Caco-2 (cell line): ENCODE measurements around the gene OR8B8. TPM values are rescaled to one million over a fixed set of nuclear protein-coding genes. Genes with fewer than 3 reads are reported as not detected.

Experiments
- BruUV-seq: library from RNA; stranded (reverse); fragments of 400-500 nt; replicated peaks from 2 replicates; lab custom pipeline; 2021; lab: Mats Ljungman, UMichigan
- CTCF ChIA-PET: fragments of 300-600 bp; sonication (Branson Sonifier 250); formaldehyde crosslinking; loops from one replicate; lab custom pipeline; 2022; ENCODE audit warnings: antibody characterized with exemption; lab: Charles Lee
- POLR2A ChIA-PET: fragments of 300-600 bp; sonication (Branson Sonifier 250); formaldehyde crosslinking; loops from one replicate; lab custom pipeline; 2022; ENCODE audit warnings: antibody characterized with exemption; lab: Charles Lee
- DNase-seq, 2 experiments: peaks; one replicate each; pipeline versions ENCODE4 v3.0.0 to v3.0.0-alpha.2; 2020 to 2022
- H3K27me3 ChIP-seq: replicated peaks from 2 replicates; pipeline ENCODE4 v1.6.0; 2011; ENCODE audit warnings: low read length; ENCODE audit not compliant: control insufficient read depth, insufficient read depth
- H3K36me3 ChIP-seq: 2 replicates; pipeline ENCODE4 v1.5.1; 2011; ENCODE audit warnings: low read length; ENCODE audit not compliant: control insufficient read depth, insufficient read depth
- H3K4me1 ChIP-seq: fragments of 250-450 bp; sonication (Bioruptor Pico); 2 replicates; pipeline ENCODE4 v1.5.1; 2020; ENCODE audit warnings: mild to moderate bottlenecking
- H3K4me3 ChIP-seq: 2 replicates; pipeline ENCODE4 v1.5.1; 2011; ENCODE audit warnings: low read depth, mild to moderate bottlenecking, control low read depth, low read length
- H3K9me3 ChIP-seq: fragments of 250-450 bp; sonication (Bioruptor Pico); 2 replicates; pipeline ENCODE4 v1.5.1; 2020; ENCODE audit warnings: mild to moderate bottlenecking, moderate library complexity
- H3K27ac Mint-ChIP-seq: one replicate; pipeline ENCODE4 v1.8.0; 2022; ENCODE audit warnings: mixed read lengths; ENCODE audit not compliant: unreplicated experiment
- H3K27me3 Mint-ChIP-seq: one replicate; pipeline ENCODE4 v1.8.0; 2022; ENCODE audit warnings: mixed read lengths; ENCODE audit not compliant: insufficient read depth, unreplicated experiment
- H3K36me3 Mint-ChIP-seq: one replicate; pipeline ENCODE4 v1.8.0; 2022; ENCODE audit warnings: mild to moderate bottlenecking, mixed read lengths; ENCODE audit not compliant: insufficient read depth, unreplicated experiment
- H3K4me1 Mint-ChIP-seq: one replicate; pipeline ENCODE4 v1.8.0; 2022; ENCODE audit warnings: low read depth, mixed read lengths; ENCODE audit not compliant: unreplicated experiment
- H3K4me3 Mint-ChIP-seq: one replicate; pipeline ENCODE4 v1.8.0; 2022; ENCODE audit warnings: mild to moderate bottlenecking, moderate library complexity, mixed read lengths; ENCODE audit not compliant: unreplicated experiment
- H3K9me3 Mint-ChIP-seq: one replicate; pipeline ENCODE4 v1.8.0; 2022; ENCODE audit warnings: mixed read lengths; ENCODE audit not compliant: unreplicated experiment
- intact Hi-C: fragments of 100-400 bp; cut with micrococcal nuclease; formaldehyde crosslinking; loops from one replicate; pipeline ENCODE4 v1.10.0; 2022; ENCODE audit not compliant: unreplicated experiment
- total RNA-seq: library from RNA; stranded (reverse); gene quantifications from 2 replicates; pipeline ENCODE4 v1.2.3, GENCODE V29; 2022
- TF ChIP-seq, protein P1 (sequence below), 2 experiments: fragments of 200-600 bp in 1 of 2; IDR thresholded peaks; 1 replicate in 1 of 2; 2 replicates in 1 of 2; pipeline versions ENCODE4 v1.5.1 to v1.8.0; 2011 to 2022; ENCODE audit warnings: antibody characterized with exemption in 1 of 2, control low read depth in 1 of 2, inconsistent platforms in 1 of 2, low read depth in 1 of 2, low read length in 1 of 2, mild to moderate bottlenecking in 1 of 2, moderate library complexity in 1 of 2; ENCODE audit not compliant: insufficient read depth in 1 of 2, severe bottlenecking in 1 of 2, unreplicated experiment in 1 of 2

OR8B8 gene
- total RNA-seq, 1 experiment from 2014 or later = not detected

DNA sequence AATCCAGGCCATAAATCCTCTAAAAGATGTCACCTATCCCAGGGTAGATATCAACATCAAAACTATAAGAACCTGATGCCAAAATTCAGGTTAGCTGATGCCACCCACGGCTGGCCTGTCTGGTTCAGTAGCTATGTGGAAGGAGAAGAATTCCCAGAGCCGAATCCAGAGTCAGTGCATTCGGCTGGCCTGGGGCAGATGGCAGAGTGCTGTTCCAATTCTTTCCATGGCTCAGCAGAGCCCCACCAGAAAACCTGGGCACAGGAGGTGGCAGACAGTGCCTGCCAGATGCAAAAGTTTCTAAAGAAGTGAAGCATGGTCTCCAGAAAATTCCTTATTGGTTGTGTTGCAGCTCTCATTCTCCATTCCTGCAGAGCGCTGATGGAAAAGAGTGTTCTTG, 19.9 kb upstream of the OR8B8 start:
- no peak overlapping the region for H3K4me3 Mint-ChIP-seq
- no peaks in the 10 kb centered on the region for H3K27me3 ChIP-seq
- H3K9me3 Mint-ChIP-seq = peaks cover 14% of the 10 kb centered on the region
- ChIA-PET CTCF (no interaction called here), POLR2A (no interaction called here)
- no peaks in the 10 kb centered on the region for H3K4me1 Mint-ChIP-seq
- no TSS peak for BruUV-seq
- H3K36me3 ChIP-seq = no peaks in the 10 kb centered on the region
- no peaks in the 10 kb centered on the region for H3K4me1 ChIP-seq
- H3K27me3 Mint-ChIP-seq = peaks cover 20% of the 10 kb centered on the region
- no peak overlapping the region for H3K4me3 ChIP-seq
- H3K36me3 Mint-ChIP-seq = no peaks in the 10 kb centered on the region
- intact Hi-C loops = no loop called here
- 0 out of 2 replicates have a peak, but pooled peaks cover 5% of the 10 kb centered on the region for H3K9me3 ChIP-seq
- TF ChIP-seq, protein P1, sequence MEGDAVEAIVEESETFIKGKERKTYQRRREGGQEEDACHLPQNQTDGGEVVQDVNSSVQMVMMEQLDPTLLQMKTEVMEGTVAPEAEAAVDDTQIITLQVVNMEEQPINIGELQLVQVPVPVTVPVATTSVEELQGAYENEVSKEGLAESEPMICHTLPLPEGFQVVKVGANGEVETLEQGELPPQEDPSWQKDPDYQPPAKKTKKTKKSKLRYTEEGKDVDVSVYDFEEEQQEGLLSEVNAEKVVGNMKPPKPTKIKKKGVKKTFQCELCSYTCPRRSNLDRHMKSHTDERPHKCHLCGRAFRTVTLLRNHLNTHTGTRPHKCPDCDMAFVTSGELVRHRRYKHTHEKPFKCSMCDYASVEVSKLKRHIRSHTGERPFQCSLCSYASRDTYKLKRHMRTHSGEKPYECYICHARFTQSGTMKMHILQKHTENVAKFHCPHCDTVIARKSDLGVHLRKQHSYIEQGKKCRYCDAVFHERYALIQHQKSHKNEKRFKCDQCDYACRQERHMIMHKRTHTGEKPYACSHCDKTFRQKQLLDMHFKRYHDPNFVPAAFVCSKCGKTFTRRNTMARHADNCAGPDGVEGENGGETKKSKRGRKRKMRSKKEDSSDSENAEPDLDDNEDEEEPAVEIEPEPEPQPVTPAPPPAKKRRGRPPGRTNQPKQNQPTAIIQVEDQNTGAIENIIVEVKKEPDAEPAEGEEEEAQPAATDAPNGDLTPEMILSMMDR (IDR thresholded peaks at IDR 0.05; ENCODE audit: insufficient read depth in 1 of 2, low read depth in 1 of 2, low read length in 1 of 2, severe bottlenecking in 1 of 2, unreplicated experiment in 1 of 2) = no peak
- H3K27ac Mint-ChIP-seq = no peak overlapping the region
- DNase-seq = no peak

DNA sequence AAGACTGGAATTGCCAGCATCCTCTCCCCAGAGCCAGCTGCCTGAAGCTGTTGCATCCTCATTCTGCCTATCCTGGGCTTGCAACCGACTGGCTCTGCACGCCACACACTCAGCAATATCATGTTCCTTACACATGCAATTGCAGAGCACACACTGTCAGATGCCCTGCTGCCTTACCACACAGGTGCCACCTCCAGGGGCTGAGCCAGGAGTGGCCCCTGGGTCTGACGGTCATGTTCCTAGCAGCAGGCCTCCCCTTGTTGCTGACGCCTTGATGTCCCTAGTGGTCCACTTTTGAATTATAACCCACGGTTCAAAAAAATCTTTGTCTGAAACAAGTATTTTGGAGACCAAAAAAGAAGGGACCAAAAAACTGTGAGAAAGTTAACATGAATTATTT, 18.5 kb upstream of the OR8B8 start:
- Mint-ChIP-seq H3K4me1 (no peaks in the 10 kb centered on the region), H3K27me3 (peaks cover 16% of the 10 kb centered on the region), H3K9me3 (peaks cover 18% of the 10 kb centered on the region), H3K4me3 (no peak overlapping the region), H3K27ac (no peak overlapping the region), H3K36me3 (no peaks in the 10 kb centered on the region)
- Histone ChIP-seq H3K36me3 (no peaks in the 10 kb centered on the region), H3K9me3 (0 out of 2 replicates have a peak, but pooled peaks cover 5% of the 10 kb centered on the region), H3K27me3 (no peaks in the 10 kb centered on the region), H3K4me3 (no peak overlapping the region), H3K4me1 (no peaks in the 10 kb centered on the region)
- ChIA-PET CTCF (no interaction called here), POLR2A (no interaction called here)
- intact Hi-C loops = no loop called here
- BruUV-seq = no TSS peak
- no peak for DNase-seq
- TF ChIP-seq, protein P1 (IDR thresholded peaks at IDR 0.05; ENCODE audit: insufficient read depth in 1 of 2, low read depth in 1 of 2, low read length in 1 of 2, severe bottlenecking in 1 of 2, unreplicated experiment in 1 of 2) = no peak

GRCh38 chr11:124463324-124463723, 17.8 kb upstream of the OR8B8 start:
- H3K9me3 ChIP-seq = 0 out of 2 replicates have a peak, but pooled peaks cover 5% of the 10 kb centered on the region
- ChIA-PET POLR2A (no interaction called here), CTCF (no interaction called here)
- DNase-seq = no peak
- no peaks in the 10 kb centered on the region for H3K36me3 ChIP-seq
- TF ChIP-seq, protein P1 (IDR thresholded peaks at IDR 0.05; ENCODE audit: insufficient read depth in 1 of 2, low read depth in 1 of 2, low read length in 1 of 2, severe bottlenecking in 1 of 2, unreplicated experiment in 1 of 2) = no peak
- Mint-ChIP-seq H3K4me1 (no peaks in the 10 kb centered on the region), H3K36me3 (no peaks in the 10 kb centered on the region), H3K27me3 (peaks cover 18% of the 10 kb centered on the region), H3K27ac (no peak overlapping the region), H3K4me3 (no peak overlapping the region), H3K9me3 (peaks cover 18% of the 10 kb centered on the region)
- intact Hi-C loops = no loop called here
- H3K4me1 ChIP-seq = no peaks in the 10 kb centered on the region
- no peaks in the 10 kb centered on the region for H3K27me3 ChIP-seq
- no TSS peak for BruUV-seq
- no peak overlapping the region for H3K4me3 ChIP-seq
